Measurements from ENCODE around the gene DIAPH2. TPM values are rescaled to one million over a fixed set of nuclear protein-coding genes. Genes with fewer than 3 reads are reported as not detected.
"Not testable (repeated sequence)": the region's sequence is repeated elsewhere in the genome, so short reads cannot be mapped to it uniquely, and the experiment has no call there.

Gene DIAPH2
- total RNA-seq, 4 donors from 2014 or later = 39.5 to 61.0 (median 56.5) TPM

- intact Hi-C loops (cut with DNase I; ENCODE audit: low total_unique reads) (no loop called here), in situ Hi-C loops (cut with MboI; ENCODE audit: low pct_ligation_motif_present in 1 of 4, low pct_unique_long_range_greater_than_20kb in 1 of 4, low sequenced_read_pairs in 3 of 4) (no loop called here)
- H3K27ac ChIP-seq = no peak overlapping the region
- DNase-seq = no peak
- H3K27me3 ChIP-seq = no peaks in the 10 kb centered on the region
- TF ChIP-seq EP300 (IDR thresholded peaks at IDR 0.05; ENCODE audit: low read depth) (no peak), CTCF (IDR thresholded peaks at IDR 0.05) (no peak), POLR2A (IDR thresholded peaks at IDR 0.05) (no peak), POLR2AphosphoS5 (IDR thresholded peaks at IDR 0.05) (no peak)
- H3K9me3 ChIP-seq = no peaks in the 10 kb centered on the region
- no peaks in the 10 kb centered on the region for H3K36me3 ChIP-seq
- peaks cover 0 to 5% (median 0%) of the 10 kb centered on the region in 4 donors for H3K4me1 ChIP-seq
- no peak overlapping the region for H3K4me3 ChIP-seq
Measured at GRCh38 chrX:97402333-97402732, 717.7 kb downstream of the DIAPH2 start.

GRCh38 chrX:97402903-97403302 lies 718.3 kb downstream of the DIAPH2 start:
- Histone ChIP-seq H3K4me1 (peaks cover 0 to 5% (median 0%) of the 10 kb centered on the region in 4 donors), H3K27ac (no peak overlapping the region), H3K27me3 (no peaks in the 10 kb centered on the region), H3K9me3 (no peaks in the 10 kb centered on the region), H3K4me3 (no peak overlapping the region), H3K36me3 (no peaks in the 10 kb centered on the region)
- in situ Hi-C loops (cut with MboI; ENCODE audit: low pct_ligation_motif_present in 1 of 4, low pct_unique_long_range_greater_than_20kb in 1 of 4, low sequenced_read_pairs in 3 of 4) = no loop called here
- intact Hi-C loops (cut with DNase I; ENCODE audit: low total_unique reads) = no loop called here
- no peak for DNase-seq
- TF ChIP-seq POLR2A (IDR thresholded peaks at IDR 0.05) (no peak), POLR2AphosphoS5 (IDR thresholded peaks at IDR 0.05) (no peak), CTCF (IDR thresholded peaks at IDR 0.05) (no peak), EP300 (IDR thresholded peaks at IDR 0.05; ENCODE audit: low read depth) (no peak)

GRCh38 chrX:97405031-97405660 lies 720.5 kb downstream of the DIAPH2 start:
- H3K4me1 ChIP-seq = peaks cover 0 to 5% (median 0%) of the 10 kb centered on the region in 4 donors
- no peaks in the 10 kb centered on the region for H3K27me3 ChIP-seq
- no peak for TF ChIP-seq POLR2AphosphoS5 (IDR thresholded peaks at IDR 0.05)
- TF ChIP-seq POLR2A (IDR thresholded peaks at IDR 0.05) = no peak
- TF ChIP-seq CTCF (IDR thresholded peaks at IDR 0.05) = no peak
- TF ChIP-seq EP300 (IDR thresholded peaks at IDR 0.05; ENCODE audit: low read depth) = no peak
- no peak overlapping the region for H3K27ac ChIP-seq
- H3K9me3 ChIP-seq = no peaks in the 10 kb centered on the region
- DNase-seq = no peak
- intact Hi-C loops (cut with DNase I; ENCODE audit: low total_unique reads) (no loop called here), in situ Hi-C loops (cut with MboI; ENCODE audit: low pct_ligation_motif_present in 1 of 4, low pct_unique_long_range_greater_than_20kb in 1 of 4, low sequenced_read_pairs in 3 of 4) (no loop called here)
- H3K36me3 ChIP-seq = no peaks in the 10 kb centered on the region
- no peak overlapping the region for H3K4me3 ChIP-seq
- WGBS, 2 donors (ENCODE audit: low coverage in 1 of 2) = 81 to 100% methylated on average over 1 to 4 of the region's 4 CpGs

GRCh38 chrX:97409632-97410415 lies 725.2 kb downstream of the DIAPH2 start:
- H3K36me3 ChIP-seq; H3K4me3 ChIP-seq; in situ Hi-C loops (cut with MboI; ENCODE audit: low pct_ligation_motif_present in 1 of 4, low pct_unique_long_range_greater_than_20kb in 1 of 4, low sequenced_read_pairs in 3 of 4); H3K27ac ChIP-seq; H3K27me3 ChIP-seq; intact Hi-C loops (cut with DNase I; ENCODE audit: low total_unique reads); H3K9me3 ChIP-seq; DNase-seq; H3K4me1 ChIP-seq: not testable (repeated sequence)
- WGBS, 2 donors (ENCODE audit: low coverage in 1 of 2) = 92% methylated on average over 13 of the region's 13 CpGs; no CpG with 5 or more reads in 1 of the 2 donors
